GM19452 (cell line): ENCODE results near the gene IQCK.

Experiments
- ATAC-seq: cut with Tn5 transposase; IDR thresholded peaks from one replicate; pipeline ENCODE4 v1.9.1; 2021; ENCODE audit not compliant: unreplicated experiment

Gene IQCK

GRCh38 chr16:19907161-19907992 is 189.3 kb downstream of the IQCK start:
- no peak for ATAC-seq
